ENCODE results near the gene SEC14L1.

SEC14L1 gene

GRCh38 chr17:77188084-77189066 lies 47.6 kb downstream of the SEC14L1 start:
- in situ Hi-C loops (cut with MboI; ENCODE audit: low sequenced_read_pairs): no loop called here

GRCh38 chr17:77189148-77189547 lies 48.4 kb downstream of the SEC14L1 start:
- in situ Hi-C loops (cut with MboI; ENCODE audit: low sequenced_read_pairs): no loop called here

DNA sequence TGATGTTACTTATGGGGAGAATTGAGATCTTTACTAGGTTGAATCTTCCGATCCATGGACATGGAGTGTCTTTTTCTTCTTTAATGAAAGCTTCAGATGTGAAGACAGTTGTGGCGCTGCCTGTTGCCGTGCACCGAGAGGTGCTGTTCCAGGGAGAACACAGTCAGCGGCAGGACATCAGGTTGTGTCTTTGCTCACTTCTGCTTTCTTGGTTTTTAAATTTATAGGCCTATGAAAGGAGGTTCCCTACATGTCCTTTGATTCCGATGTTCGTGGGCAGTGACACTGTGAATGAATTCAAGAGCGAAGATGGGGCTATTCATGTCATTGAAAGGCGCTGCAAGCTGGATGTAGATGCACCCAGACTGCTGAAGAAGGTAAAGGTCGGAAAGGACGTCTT lies 49.8 kb downstream of the SEC14L1 start:
- in situ Hi-C loops (cut with MboI; ENCODE audit: low sequenced_read_pairs): no loop called here

DNA sequence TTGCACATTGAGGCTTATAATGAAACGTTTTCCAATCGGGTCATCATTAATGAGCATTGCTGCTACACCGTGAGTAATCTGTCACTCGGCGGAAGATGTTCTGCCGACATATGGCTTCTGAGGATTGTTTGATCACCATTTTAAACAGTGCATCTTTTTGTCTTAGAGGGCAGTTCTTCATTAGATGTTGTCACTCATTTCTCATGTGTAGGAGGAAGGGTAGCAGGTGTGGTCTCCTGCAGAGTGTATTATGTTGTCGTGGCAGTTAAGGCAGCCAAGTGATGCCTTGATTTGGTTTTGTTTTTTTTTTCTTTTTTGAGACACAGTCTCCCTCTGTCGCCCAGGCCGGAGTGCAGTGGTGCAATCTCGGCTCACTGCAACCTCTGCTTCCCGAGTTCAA lies 50.5 kb downstream of the SEC14L1 start:
- in situ Hi-C loops (cut with MboI; ENCODE audit: low sequenced_read_pairs): no loop called here

DNA sequence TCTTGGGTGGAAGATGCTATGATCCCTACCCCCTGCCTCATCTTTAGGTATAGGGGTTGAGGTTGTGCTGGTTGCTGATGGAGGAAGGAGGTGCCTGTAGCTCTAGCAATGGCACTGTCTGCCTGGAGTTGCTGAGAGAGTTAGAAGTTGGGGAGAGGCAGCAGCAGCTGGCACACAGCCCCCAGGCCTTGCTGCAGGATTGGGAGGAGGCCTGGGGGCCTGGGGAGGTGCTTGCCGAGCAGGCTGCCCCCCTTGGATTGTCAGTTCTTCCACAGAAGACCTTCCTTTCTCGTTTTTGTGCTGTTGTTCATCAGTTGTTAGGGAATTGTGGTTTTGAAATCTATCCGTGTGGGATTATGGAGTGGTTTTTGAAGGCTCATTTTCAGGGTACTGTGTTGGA lies 52.9 kb downstream of the SEC14L1 start:
- in situ Hi-C loops (cut with MboI; ENCODE audit: low sequenced_read_pairs): no loop called here

GRCh38 chr17:77194179-77194578 lies 53.4 kb downstream of the SEC14L1 start:
- in situ Hi-C loops (cut with MboI; ENCODE audit: low sequenced_read_pairs): no loop called here

DNA sequence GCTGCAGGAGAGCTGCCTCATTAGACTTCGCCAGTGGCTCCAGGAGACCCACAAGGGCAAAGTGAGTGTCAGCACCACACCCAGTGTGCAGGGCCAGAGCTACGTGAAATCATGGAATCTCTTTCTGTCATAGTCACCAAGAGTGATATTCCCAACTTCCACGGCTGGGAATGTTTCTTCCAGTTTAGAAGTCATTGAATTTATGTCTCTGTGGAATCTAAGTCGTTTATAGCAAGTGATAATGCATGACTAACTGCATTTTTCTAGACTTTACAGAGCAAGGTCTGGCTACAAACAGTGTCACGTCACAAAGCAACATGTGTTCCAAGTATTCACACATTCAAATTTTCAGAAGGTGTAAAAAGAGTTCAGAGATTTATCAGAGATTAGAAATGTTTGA lies 55.5 kb downstream of the SEC14L1 start:
- in situ Hi-C loops (cut with MboI; ENCODE audit: low sequenced_read_pairs): no loop called here

DNA sequence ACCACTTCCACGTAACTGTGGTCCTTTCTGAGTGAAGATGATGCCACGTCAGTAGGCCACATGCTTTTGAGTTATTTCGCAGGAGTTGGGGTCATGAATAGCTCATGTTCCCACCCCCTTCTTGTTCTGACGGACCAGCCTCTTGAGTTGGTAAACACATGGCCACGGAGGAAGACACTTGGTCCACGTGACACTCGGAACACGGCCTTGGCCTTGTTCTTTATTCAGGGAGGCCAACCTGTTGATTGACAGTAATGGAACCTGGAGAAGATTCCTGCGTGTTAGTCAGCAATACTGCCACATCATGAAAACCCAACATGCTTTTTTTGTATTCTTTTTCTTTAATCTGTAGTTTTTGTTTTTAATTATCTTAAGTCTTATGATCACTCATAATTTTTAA lies 56.3 kb downstream of the SEC14L1 start:
- in situ Hi-C loops (cut with MboI; ENCODE audit: low sequenced_read_pairs): no loop called here

- in situ Hi-C loops (cut with MboI; ENCODE audit: low sequenced_read_pairs): loop anchor here (25.0 kb wide), 1 partner anchor 113 kb away; no protein-coding TSS in a partner anchor
Observed at GRCh38 chr17:77200711-77201110, 59.9 kb downstream of the SEC14L1 start.

- in situ Hi-C loops (cut with MboI; ENCODE audit: low sequenced_read_pairs): loop anchor here (25.0 kb wide), 1 partner anchor 116 kb away; no protein-coding TSS in a partner anchor
Observed at GRCh38 chr17:77203436-77203835, 62.7 kb downstream of the SEC14L1 start.

DNA sequence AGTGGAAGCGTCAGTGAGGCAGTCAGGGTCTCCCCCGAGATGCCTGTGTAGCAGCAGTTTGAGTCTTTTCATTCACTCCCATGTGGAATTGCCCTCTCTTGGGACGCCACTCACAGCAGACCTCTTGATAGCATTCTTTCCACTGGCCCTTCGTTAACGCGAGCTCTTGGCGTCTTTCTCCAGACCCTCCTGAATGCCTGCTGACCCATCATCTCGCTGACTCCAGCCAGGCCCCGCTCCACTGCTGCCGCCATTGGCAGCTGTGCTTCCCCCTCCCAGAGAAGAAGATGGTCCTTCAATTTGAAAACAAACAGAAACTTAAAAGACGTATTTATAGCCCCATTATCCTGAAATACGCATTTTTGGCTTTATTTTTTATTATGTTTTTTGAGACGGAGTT lies 63.1 kb downstream of the SEC14L1 start:
- in situ Hi-C loops (cut with MboI; ENCODE audit: low sequenced_read_pairs): loop anchor here (25.0 kb wide), 1 partner anchor 117 kb away; no protein-coding TSS in a partner anchor

DNA sequence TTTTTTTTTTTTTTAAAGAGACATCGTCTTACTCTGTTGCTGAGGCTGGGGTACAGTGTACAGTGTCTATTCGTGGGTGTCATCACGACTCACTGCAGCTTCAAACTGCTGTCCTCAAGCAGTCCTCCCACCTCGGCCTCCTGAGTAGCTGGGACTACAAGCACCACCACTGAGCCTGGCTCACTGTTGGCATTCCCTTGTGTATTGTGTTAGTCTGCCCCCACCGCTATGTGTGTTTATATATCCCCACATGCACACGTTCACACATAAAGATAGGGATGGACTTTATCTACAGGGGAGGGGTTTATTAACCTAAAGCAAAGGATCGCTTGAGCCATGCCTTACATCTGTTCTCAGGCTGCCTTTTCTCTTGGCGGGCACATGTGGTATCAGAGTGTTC lies 63.8 kb downstream of the SEC14L1 start:
- in situ Hi-C loops (cut with MboI; ENCODE audit: low sequenced_read_pairs): loop anchor here (25.0 kb wide), 1 partner anchor 117 kb away; no protein-coding TSS in a partner anchor

DNA sequence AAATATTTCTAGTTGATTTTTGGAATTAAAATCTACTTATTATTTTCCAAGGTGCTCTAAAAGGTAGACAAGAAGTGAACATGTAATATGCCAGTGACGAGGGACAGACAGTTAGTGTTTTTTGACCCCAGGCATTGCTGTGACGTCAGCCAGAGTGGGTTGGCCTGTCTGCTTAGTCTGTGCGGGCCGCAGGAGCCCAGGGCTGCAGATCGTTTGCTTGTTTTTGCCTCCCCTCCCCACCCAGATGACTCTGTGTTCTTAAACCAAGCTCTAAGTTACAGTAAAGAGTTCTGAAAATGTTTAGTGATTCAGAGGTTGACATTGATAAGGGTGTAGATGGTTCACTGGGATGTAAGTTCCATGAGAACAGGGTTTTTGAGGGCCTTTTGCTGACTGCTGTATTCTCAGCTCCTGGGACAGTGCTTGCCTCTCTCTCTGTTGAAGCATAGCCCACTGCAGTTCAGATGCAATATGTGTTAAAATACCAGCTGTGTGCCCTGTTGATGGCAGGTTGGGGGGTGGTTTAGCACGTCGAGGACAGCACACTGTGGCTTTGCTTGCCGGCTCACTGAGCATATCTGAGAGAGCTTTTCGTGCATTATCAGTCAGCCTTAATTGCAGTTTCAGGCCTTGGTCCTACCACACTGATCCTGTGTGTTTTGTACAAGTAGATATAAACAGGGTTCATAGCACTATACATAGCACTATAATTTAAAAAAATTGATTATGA lies 64.8 kb downstream of the SEC14L1 start:
- in situ Hi-C loops (cut with MboI; ENCODE audit: low sequenced_read_pairs): loop anchor here (25.0 kb wide), 1 partner anchor 118 kb away; no protein-coding TSS in a partner anchor

DNA sequence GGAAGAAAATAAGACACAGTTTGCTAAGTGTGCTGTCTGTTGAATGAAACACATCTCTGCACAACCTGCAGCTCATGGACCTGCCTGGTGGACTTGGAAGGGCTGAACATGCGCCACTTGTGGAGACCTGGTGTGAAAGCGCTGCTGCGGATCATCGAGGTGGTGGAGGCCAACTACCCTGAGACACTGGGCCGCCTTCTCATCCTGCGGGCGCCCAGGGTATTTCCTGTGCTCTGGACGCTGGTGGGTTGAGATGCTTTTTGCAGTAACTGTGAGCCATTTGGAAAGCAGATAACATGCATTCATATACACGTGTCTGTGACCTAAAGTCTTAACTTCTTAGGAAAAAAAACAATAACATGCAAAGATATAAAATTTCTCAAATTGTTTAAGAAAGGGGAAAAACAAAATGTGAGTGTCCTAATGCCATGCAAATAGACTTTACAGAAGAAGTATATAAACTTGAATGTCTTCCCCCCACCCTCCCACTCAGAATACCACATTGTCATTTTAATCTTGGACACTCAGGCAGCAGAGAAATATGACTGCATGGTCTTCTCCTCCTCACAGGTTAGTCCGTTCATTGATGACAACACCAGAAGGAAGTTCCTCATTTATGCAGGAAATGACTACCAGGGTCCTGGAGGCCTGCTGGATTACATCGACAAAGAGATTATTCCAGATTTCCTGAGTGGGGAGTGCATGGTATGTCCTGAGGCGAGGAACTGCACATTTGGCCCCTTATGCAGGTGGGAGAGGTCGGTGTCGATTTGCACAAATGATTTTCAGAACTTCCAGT lies 65.6 kb downstream of the SEC14L1 start:
- in situ Hi-C loops (cut with MboI; ENCODE audit: low sequenced_read_pairs): loop anchor here (25.0 kb wide), 1 partner anchor 119 kb away; no protein-coding TSS in a partner anchor

DNA sequence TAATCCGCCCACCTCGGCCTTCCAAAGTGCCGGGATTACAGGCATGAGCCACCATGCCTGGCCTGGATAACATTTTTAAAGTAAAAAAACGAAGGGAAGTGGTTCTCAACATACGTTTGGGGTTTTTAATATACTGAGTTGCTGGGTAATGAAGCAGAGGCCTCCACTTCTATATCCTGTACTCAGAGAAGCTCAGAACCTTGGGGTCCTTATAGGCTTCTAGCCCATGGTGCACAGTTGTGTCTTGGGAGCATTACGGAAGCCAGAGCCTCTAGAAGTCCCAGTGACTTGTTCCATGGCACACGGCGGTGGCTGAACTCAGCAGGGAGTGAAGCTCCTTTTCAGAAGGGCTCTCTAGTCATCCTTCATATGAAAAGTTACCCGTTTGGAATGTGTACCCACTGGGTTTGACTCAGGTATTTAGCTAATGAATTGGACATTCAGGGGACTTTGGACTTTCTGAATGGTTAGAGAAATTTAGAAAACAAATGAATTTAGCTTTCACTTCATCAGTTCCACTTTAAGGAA lies 67.0 kb downstream of the SEC14L1 start:
- in situ Hi-C loops (cut with MboI; ENCODE audit: low sequenced_read_pairs): loop anchor here (25.0 kb wide), 1 partner anchor 120 kb away; no protein-coding TSS in a partner anchor

- in situ Hi-C loops (cut with MboI; ENCODE audit: low sequenced_read_pairs): loop anchor here (25.0 kb wide), 1 partner anchor 121 kb away; no protein-coding TSS in a partner anchor
Observed at GRCh38 chr17:77208217-77208808, 67.5 kb downstream of the SEC14L1 start.

DNA sequence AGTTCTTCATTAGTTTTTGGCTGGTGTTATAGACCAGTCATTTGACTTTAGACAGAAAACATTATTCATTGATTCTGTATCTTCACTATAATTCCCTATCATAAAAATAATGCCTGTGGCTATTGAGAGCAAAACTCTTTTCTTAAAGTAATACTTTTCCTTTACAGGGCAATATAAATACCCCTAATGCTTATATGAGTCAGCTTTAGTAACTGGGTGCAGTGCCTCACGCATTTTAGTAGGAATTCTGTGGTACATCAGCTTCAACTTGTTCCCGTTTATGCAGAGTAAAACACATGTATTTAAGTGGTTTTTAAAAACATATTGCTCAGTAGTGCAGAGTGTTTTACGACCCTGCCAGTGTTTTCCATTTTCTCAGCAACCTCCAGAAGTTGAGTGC lies 68.1 kb downstream of the SEC14L1 start:
- in situ Hi-C loops (cut with MboI; ENCODE audit: low sequenced_read_pairs): loop anchor here (25.0 kb wide), 1 partner anchor 122 kb away; no protein-coding TSS in a partner anchor

GRCh38 chr17:77209330-77209748 lies 68.6 kb downstream of the SEC14L1 start:
- in situ Hi-C loops (cut with MboI; ENCODE audit: low sequenced_read_pairs): loop anchor here (25.0 kb wide), 1 partner anchor 122 kb away; no protein-coding TSS in a partner anchor

DNA sequence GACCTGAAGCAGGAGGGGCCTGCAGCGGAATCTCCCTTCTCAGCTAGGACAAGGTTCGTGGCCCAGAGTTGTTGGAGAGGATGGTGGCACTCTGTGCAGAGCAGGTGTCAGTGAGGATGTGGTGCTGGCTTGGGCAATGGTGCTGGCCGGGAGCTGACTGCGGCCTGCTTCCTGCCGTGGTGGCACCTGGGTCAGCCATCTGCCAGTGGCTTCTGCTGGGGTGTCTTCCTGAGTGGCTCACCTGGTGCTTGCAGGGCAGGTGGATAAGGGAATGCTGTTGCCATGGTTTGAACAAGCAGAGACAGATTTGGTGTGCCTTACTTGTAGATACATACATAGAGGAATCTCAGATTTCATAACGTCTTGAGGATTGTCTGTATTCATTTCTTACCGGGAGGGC lies 69.6 kb downstream of the SEC14L1 start:
- in situ Hi-C loops (cut with MboI; ENCODE audit: low sequenced_read_pairs): loop anchor here (25.0 kb wide), 1 partner anchor 123 kb away; no protein-coding TSS in a partner anchor

Measured in HL-60/S4 treated with phorbol 12-myristate 13-acetate at 8.2 ng/mL for 4 days and 3 days (cell line).